ENCODE data around the gene SPINT2.
A peak's percentile ranks its signal among the peaks of the same experiment; 100 is the strongest.

Gene SPINT2

GRCh38 chr19:38304352-38304865, 40.0 kb downstream of the SPINT2 start:
- ChIA-PET POLR2A (no interaction called here), CTCF (no interaction called here)
- TF ChIP-seq CTBP1 (IDR thresholded peaks at IDR 0.05; ENCODE audit: borderline replicate concordance) = no peak
- TF ChIP-seq FOXM1 (IDR thresholded peaks at IDR 0.05; ENCODE audit: borderline replicate concordance) = no peak
- TF ChIP-seq FOXA1 (IDR thresholded peaks at IDR 0.05) = no peak
- TF ChIP-seq HDGF (IDR thresholded peaks at IDR 0.05; ENCODE audit: borderline replicate concordance) = no peak
- no peak for TF ChIP-seq FOXK2 (IDR thresholded peaks at IDR 0.05)
- no peak for TF ChIP-seq ELF4 (IDR thresholded peaks at IDR 0.05)
- no peak for TF ChIP-seq SP1 (IDR thresholded peaks at IDR 0.05)
- TF ChIP-seq ARNT (IDR thresholded peaks at IDR 0.05) = no peak
- TF ChIP-seq BHLHE40 (IDR thresholded peaks at IDR 0.05; ENCODE audit: borderline replicate concordance) = no peak
- TF ChIP-seq NFRKB (IDR thresholded peaks at IDR 0.05) = no peak
- TF ChIP-seq LEF1 (IDR thresholded peaks at IDR 0.05; ENCODE audit: borderline replicate concordance) = no peak
- TF ChIP-seq ZNF384 (IDR thresholded peaks at IDR 0.05) = no peak
- TF ChIP-seq PKNOX1 (IDR thresholded peaks at IDR 0.05) = no peak
- no peak for TF ChIP-seq L3MBTL2 (conservative IDR thresholded peaks at IDR 0.05)
- TF ChIP-seq SUZ12 (IDR thresholded peaks at IDR 0.05) = no peak
- TF ChIP-seq TARDBP (IDR thresholded peaks at IDR 0.05) = no peak
- no peak for DNase-seq (ENCODE audit: extremely low spot score)

GRCh38 chr19:38304866-38305429, 40.6 kb downstream of the SPINT2 start:
- CTCF ChIA-PET = no interaction called here
- POLR2A ChIA-PET = no interaction called here
- 0 out of 2 replicates have a peak, but pooled peaks have one; percentile 19 for TF ChIP-seq PKNOX1 (IDR thresholded peaks at IDR 0.05)
- TF ChIP-seq BHLHE40 (IDR thresholded peaks at IDR 0.05; ENCODE audit: borderline replicate concordance) = no peak
- TF ChIP-seq HDGF (IDR thresholded peaks at IDR 0.05; ENCODE audit: borderline replicate concordance) = no peak

GRCh38 chr19:38306236-38306635, 41.9 kb downstream of the SPINT2 start:
- CTCF ChIA-PET = no interaction called here
- POLR2A ChIA-PET = no interaction called here
- TF ChIP-seq CTBP1 (IDR thresholded peaks at IDR 0.05; ENCODE audit: borderline replicate concordance) (no peak), FOXK2 (IDR thresholded peaks at IDR 0.05) (no peak), ZNF384 (IDR thresholded peaks at IDR 0.05) (no peak), FOXM1 (IDR thresholded peaks at IDR 0.05; ENCODE audit: borderline replicate concordance) (no peak), LEF1 (IDR thresholded peaks at IDR 0.05; ENCODE audit: borderline replicate concordance) (no peak), SP1 (IDR thresholded peaks at IDR 0.05) (no peak), ELF4 (IDR thresholded peaks at IDR 0.05) (no peak), NFRKB (IDR thresholded peaks at IDR 0.05) (no peak), TARDBP (IDR thresholded peaks at IDR 0.05) (no peak), BHLHE40 (IDR thresholded peaks at IDR 0.05; ENCODE audit: borderline replicate concordance) (no peak), L3MBTL2 (conservative IDR thresholded peaks at IDR 0.05) (no peak), SUZ12 (IDR thresholded peaks at IDR 0.05) (no peak), HDGF (IDR thresholded peaks at IDR 0.05; ENCODE audit: borderline replicate concordance) (no peak), PKNOX1 (IDR thresholded peaks at IDR 0.05) (no peak), FOXA1 (IDR thresholded peaks at IDR 0.05) (no peak), ARNT (IDR thresholded peaks at IDR 0.05) (no peak)
- no peak for DNase-seq (ENCODE audit: extremely low spot score)

More at GRCh38 chr19:38304866-38305429, 40.6 kb downstream of the SPINT2 start:
- DNase-seq (ENCODE audit: extremely low spot score) = peak; percentile 36

GRCh38 chr19:38307076-38307475, 42.7 kb downstream of the SPINT2 start:
- no peak for TF ChIP-seq BHLHE40 (IDR thresholded peaks at IDR 0.05; ENCODE audit: borderline replicate concordance)
- TF ChIP-seq CTBP1 (IDR thresholded peaks at IDR 0.05; ENCODE audit: borderline replicate concordance) = no peak
- no peak for TF ChIP-seq ARNT (IDR thresholded peaks at IDR 0.05)
- no peak for TF ChIP-seq SP1 (IDR thresholded peaks at IDR 0.05)
- TF ChIP-seq LEF1 (IDR thresholded peaks at IDR 0.05; ENCODE audit: borderline replicate concordance) = no peak
- no peak for TF ChIP-seq FOXA1 (IDR thresholded peaks at IDR 0.05)
- no peak for TF ChIP-seq NFRKB (IDR thresholded peaks at IDR 0.05)
- no peak for TF ChIP-seq FOXK2 (IDR thresholded peaks at IDR 0.05)
- no peak for TF ChIP-seq L3MBTL2 (conservative IDR thresholded peaks at IDR 0.05)
- TF ChIP-seq SUZ12 (IDR thresholded peaks at IDR 0.05) = no peak
- no peak for TF ChIP-seq TARDBP (IDR thresholded peaks at IDR 0.05)
- no peak for TF ChIP-seq PKNOX1 (IDR thresholded peaks at IDR 0.05)
- no peak for TF ChIP-seq FOXM1 (IDR thresholded peaks at IDR 0.05; ENCODE audit: borderline replicate concordance)
- TF ChIP-seq ELF4 (IDR thresholded peaks at IDR 0.05) = no peak
- TF ChIP-seq ZNF384 (IDR thresholded peaks at IDR 0.05) = no peak
- TF ChIP-seq HDGF (IDR thresholded peaks at IDR 0.05; ENCODE audit: borderline replicate concordance) = no peak
- no peak for DNase-seq (ENCODE audit: extremely low spot score)
- CTCF ChIA-PET = no interaction called here
- POLR2A ChIA-PET = no interaction called here

- no peak for DNase-seq (ENCODE audit: extremely low spot score)
- ChIA-PET POLR2A (no interaction called here), CTCF (no interaction called here)
- TF ChIP-seq FOXK2 (IDR thresholded peaks at IDR 0.05) = no peak
- TF ChIP-seq SUZ12 (IDR thresholded peaks at IDR 0.05) = no peak
- no peak for TF ChIP-seq SP1 (IDR thresholded peaks at IDR 0.05)
- no peak for TF ChIP-seq PKNOX1 (IDR thresholded peaks at IDR 0.05)
These were observed 43.2 kb downstream of the SPINT2 start for GRCh38 chr19:38307597-38307996.
